Activated T-helper 17 cell treated with anti-CD3 and anti-CD28 coated beads, Interleukin-2, amount 50 U/mL, for 72 hours (primary cell): ENCODE data around the gene CCDC85A. TPM values are rescaled to one million over a fixed set of nuclear protein-coding genes. Genes with fewer than 3 reads are reported as not detected.

Experiments used
- ATAC-seq: fragments of 150-1000 bp; cut with Tn5 transposase; replicated peaks from 2 replicates; pipeline ENCODE4 v1.10.0; 2021; ENCODE audit warnings: mild to moderate bottlenecking, moderate library complexity
- H3K27ac Mint-ChIP-seq: one replicate; pipeline ENCODE4 v1.8.0; 2022; ENCODE audit warnings: mixed read lengths
- H3K27me3 Mint-ChIP-seq: one replicate; pipeline ENCODE4 v1.8.0; 2022; ENCODE audit warnings: mixed read lengths
- H3K36me3 Mint-ChIP-seq: one replicate; pipeline ENCODE4 v1.8.0; 2022; ENCODE audit warnings: low read depth, mild to moderate bottlenecking, mixed read lengths
- H3K4me1 Mint-ChIP-seq: one replicate; pipeline ENCODE4 v1.8.0; 2022; ENCODE audit warnings: mixed read lengths
- H3K4me3 Mint-ChIP-seq: one replicate; pipeline ENCODE4 v1.8.0; 2022; ENCODE audit warnings: mild to moderate bottlenecking, mixed read lengths
- H3K9me3 Mint-ChIP-seq: one replicate; pipeline ENCODE4 v1.8.0; 2022; ENCODE audit warnings: mixed read lengths
- total RNA-seq, 2 donors: library from RNA; stranded (reverse); gene quantifications; one replicate each; pipeline ENCODE4 v1.2.3, GENCODE V29; 2022

The CCDC85A gene
- total RNA-seq, 2 donors from 2014 or later = not detected

DNA sequence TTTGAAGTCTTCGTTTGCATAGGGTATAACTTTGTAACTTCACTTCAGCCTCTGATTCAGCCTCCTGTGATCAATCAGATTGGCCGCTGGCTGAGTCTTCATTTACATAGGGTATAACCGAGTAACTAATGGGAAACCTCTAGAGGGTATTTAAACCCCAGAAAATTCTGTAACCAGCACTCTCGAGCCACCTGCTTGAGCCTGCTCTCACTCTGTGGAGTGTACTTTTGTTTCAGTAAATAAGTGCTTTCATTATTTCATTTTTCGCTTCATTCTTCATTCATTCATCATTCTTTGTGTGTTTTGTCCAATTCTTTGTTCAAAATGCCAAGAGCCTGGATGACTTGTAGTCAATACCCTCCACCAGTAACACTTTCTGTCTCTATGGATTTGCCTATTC is 56.4 kb downstream of the CCDC85A start:
- H3K4me3 Mint-ChIP-seq = no peak overlapping the region
- H3K4me1 Mint-ChIP-seq = no peaks in the 10 kb centered on the region
- ATAC-seq = no peak
- H3K36me3 Mint-ChIP-seq = no peaks in the 10 kb centered on the region
- H3K27ac Mint-ChIP-seq = no peak overlapping the region
- H3K9me3 Mint-ChIP-seq = peaks cover 15% of the 10 kb centered on the region
- H3K27me3 Mint-ChIP-seq = no peaks in the 10 kb centered on the region

DNA sequence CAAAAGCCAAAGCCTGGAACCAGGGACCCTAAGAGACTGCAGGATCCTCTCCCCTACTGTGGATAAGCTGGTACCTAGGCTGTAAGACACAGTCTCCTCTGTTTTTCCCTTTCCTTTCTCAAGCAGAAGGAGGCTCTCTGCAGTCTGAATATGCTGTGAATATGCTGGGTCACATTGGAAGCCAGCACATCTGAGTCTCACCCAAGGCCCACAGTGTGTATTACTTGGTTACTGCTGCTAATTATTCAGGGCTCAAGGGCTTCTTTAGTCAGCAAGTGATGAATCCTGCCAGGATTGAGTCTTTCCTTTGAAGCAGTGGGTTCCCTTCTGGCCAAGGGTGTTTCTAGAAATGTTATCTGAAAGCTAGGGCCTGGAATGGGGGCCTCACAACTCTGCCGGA is 60.7 kb downstream of the CCDC85A start:
- no peak for ATAC-seq
- Mint-ChIP-seq H3K27me3 (no peaks in the 10 kb centered on the region), H3K4me1 (no peaks in the 10 kb centered on the region), H3K36me3 (no peaks in the 10 kb centered on the region), H3K4me3 (no peak overlapping the region), H3K9me3 (peaks cover 15% of the 10 kb centered on the region), H3K27ac (no peak overlapping the region)

DNA sequence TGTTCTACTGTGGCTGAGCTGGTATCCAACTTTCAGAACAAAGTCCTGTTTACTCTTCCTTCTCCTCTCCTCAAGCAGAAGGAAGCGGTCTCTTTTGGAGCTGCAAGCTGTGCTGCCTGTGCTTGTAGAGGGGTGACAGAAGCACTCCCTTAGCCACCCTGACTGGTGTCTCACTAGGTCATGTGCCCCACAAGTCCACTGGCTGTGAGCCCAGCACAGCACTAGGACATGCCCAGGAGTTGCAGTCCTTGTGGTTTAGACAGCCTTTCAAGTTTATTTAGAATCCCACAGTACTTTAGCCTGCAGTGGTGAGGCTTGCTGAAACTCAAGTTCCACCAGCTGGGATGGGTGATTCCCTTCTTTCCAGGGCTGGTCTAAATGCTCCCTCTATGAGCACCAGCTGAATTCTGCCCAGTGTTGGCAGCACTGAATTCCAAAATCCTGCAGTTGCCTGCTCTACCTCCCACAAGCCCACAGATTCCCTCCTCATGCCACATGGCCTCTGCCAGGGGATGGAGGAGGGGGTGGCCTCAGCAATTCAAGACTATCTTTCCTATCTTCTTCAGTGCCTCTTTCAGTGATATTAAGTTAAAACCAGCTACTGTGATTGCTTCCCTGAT is 61.2 kb downstream of the CCDC85A start:
- Mint-ChIP-seq H3K4me3 (no peak overlapping the region), H3K36me3 (no peaks in the 10 kb centered on the region)
- ATAC-seq = no peak

DNA sequence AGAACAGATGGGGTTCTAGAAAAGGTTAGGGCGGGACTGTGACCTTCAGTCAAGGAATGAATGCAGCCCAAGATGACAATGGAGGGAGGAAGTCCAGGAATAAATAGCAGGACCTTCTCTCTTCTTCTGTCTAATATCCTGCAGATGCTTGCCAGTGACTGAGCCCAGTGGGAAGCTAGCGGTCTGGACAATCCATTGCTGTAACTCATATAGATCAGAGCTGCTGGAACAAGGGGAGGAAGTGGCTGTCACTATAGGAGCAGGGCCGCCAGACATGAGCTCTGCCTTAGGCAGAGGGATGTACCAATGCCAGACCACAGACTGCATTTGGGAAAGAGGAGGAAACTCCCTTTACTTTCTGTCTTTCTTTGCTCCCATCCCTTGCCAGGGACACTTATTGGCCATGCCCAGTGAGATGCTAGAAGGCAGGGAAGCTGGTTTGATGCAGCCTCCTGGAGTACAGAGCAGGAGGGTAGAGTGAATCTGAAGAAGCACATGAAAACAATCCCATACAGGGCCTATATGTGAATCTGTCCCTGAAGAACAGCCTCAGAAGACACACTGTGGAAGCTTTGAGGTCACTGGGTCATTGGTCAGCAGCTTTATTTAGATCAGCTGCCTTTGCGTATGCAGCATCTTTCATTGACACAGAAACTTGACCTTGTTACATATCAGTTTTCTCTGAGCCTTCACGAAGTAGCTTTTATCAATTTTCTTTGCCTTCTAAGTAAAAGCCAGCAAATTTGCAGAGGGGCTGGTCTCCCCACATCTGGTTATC is 65.4 kb downstream of the CCDC85A start:
- Mint-ChIP-seq H3K27me3 (no peaks in the 10 kb centered on the region), H3K4me1 (no peaks in the 10 kb centered on the region)

More for the DNA sequence above, 61.2 kb downstream of the CCDC85A start:
- Mint-ChIP-seq H3K4me1 (no peaks in the 10 kb centered on the region), H3K9me3 (peaks cover 15% of the 10 kb centered on the region), H3K27ac (no peak overlapping the region), H3K27me3 (no peaks in the 10 kb centered on the region)

DNA sequence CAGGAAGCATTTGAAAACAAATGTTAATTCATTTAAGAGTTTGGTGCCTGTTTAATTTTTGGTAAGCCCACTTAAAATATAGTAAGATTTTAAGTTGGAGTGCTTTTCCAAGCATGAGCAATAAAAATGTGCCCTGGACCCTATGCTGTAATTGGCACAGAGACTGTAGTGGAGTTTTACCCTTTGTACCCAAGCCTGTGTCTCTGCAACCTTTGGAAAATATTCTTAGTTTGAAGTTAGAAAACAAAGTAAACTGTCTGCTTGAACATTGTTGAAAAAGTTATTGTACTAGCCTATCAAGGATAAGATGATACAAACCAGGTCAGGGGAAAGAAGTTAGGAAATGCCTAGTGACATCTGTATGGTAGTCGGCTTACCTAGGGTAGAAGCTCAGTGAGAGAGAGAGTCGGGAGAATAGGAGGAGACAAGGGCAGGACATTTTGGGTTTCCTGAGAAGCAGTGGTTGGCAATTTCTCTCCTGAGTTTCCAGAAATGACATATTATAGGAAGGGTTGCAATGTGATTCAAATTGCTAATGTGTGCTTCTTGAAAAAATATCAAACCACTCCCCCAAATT is 66.5 kb downstream of the CCDC85A start:
- Mint-ChIP-seq H3K4me1 (no peaks in the 10 kb centered on the region), H3K9me3 (peaks cover 7% of the 10 kb centered on the region), H3K36me3 (no peaks in the 10 kb centered on the region)

More for the DNA sequence above, 65.4 kb downstream of the CCDC85A start:
- no peak overlapping the region for H3K27ac Mint-ChIP-seq
- H3K36me3 Mint-ChIP-seq = no peaks in the 10 kb centered on the region
- H3K9me3 Mint-ChIP-seq = peaks cover 4% of the 10 kb centered on the region
- no peak for ATAC-seq
- no peak overlapping the region for H3K4me3 Mint-ChIP-seq

DNA sequence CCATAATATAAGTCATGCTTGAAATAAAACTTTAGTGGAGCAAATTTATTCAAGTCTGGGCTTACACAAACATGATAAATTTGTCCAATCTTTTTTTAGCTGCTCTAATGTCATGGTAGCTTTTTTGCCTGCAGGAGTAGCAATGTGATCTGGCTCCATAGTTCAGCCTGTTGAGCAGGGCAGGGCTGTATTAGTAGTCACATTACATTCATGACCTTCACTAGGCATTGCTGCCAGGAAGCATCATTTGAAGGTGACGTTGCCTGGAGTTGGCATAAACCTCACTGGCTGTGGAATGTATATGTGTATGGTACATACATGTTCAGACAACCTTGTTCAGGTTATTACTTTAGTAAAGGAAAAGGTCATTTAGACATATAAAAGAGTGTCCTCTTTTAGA is 76.6 kb downstream of the CCDC85A start:
- Mint-ChIP-seq H3K4me3 (no peak overlapping the region), H3K9me3 (no peaks in the 10 kb centered on the region), H3K27me3 (no peaks in the 10 kb centered on the region), H3K4me1 (no peaks in the 10 kb centered on the region), H3K27ac (no peak overlapping the region), H3K36me3 (no peaks in the 10 kb centered on the region)
- ATAC-seq = no peak

More for the DNA sequence above, 66.5 kb downstream of the CCDC85A start:
- ATAC-seq = no peak
- Mint-ChIP-seq H3K27me3 (no peaks in the 10 kb centered on the region), H3K27ac (no peak overlapping the region), H3K4me3 (no peak overlapping the region)

DNA sequence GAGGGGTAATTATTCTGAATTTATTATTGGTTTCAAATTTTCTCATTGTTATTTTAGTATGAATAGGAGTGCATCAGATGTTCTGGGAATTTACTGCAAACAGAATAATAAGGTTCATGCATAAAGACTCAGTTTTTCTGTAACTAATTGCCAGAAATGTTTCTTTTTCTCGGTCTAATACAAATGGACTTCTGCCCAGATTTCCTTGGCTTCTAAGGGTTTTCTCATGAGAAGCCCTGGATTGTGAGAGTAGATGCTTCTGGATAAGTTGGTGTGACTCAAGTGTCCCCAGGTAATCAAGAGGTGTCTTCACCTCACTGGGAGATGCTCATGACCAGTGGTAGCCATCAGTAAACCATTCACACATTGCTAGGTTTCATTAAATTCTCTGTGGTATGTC is 78.5 kb downstream of the CCDC85A start:
- Mint-ChIP-seq H3K4me3 (no peak overlapping the region), H3K4me1 (no peaks in the 10 kb centered on the region), H3K27me3 (no peaks in the 10 kb centered on the region), H3K36me3 (no peaks in the 10 kb centered on the region), H3K27ac (no peak overlapping the region), H3K9me3 (no peaks in the 10 kb centered on the region)
- no peak for ATAC-seq

DNA sequence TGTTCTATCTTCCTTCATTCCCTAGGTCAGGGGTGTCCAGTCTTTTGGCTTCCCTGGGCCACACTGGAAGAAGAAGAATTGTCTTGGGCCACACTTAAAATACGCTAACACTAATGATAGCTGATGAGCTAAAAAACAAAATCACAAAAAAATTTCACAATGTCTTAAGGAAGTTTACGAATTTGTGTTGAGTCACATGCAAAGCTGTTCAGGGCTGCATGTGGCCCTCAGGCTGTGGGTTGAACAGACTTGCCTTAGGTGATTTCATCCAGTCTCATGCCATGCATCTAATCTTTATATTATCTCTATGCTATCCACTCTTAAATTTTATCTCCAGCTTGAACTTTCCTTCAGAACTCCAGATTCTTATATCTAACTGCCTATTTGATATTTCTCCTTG is 80.1 kb downstream of the CCDC85A start:
- no peak overlapping the region for H3K27ac Mint-ChIP-seq
- H3K36me3 Mint-ChIP-seq = no peaks in the 10 kb centered on the region
- H3K4me1 Mint-ChIP-seq = no peaks in the 10 kb centered on the region
- H3K27me3 Mint-ChIP-seq = no peaks in the 10 kb centered on the region
- no peak for ATAC-seq
- H3K4me3 Mint-ChIP-seq = no peak overlapping the region
- H3K9me3 Mint-ChIP-seq = no peaks in the 10 kb centered on the region

DNA sequence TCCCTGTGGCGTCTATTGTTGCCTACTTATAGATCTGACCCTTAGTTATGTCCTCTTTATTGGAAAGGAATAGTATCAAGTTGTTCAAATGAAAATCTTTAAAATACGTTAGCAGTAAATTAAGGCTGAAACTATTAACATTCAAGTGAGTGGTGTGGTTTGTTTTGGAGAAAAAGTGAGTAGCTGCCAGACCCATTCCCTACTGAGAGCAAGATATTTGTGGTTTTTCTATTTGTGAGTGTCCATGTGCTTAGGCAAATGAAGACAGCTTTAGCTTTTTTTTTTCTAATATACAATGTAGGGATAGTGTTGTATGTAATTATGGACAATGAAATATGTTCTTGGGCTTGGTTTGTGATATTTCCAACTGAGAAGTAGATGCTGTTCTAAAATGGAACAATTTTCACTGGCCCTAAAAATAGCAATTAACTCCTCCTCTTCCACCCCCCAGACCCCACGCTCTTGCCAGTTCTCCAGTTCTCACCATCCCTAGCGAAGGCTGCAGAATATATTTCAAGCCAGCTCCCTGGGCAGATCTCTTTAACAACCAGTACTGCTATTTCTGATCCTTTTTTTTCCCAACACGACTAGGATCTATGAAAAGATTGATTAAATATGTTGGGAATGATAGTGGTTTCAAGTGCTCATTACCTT is 83.1 kb downstream of the CCDC85A start:
- no peaks in the 10 kb centered on the region for H3K4me1 Mint-ChIP-seq
- no peaks in the 10 kb centered on the region for H3K27me3 Mint-ChIP-seq
- no peak overlapping the region for H3K27ac Mint-ChIP-seq
- no peak overlapping the region for H3K4me3 Mint-ChIP-seq
- no peaks in the 10 kb centered on the region for H3K9me3 Mint-ChIP-seq
- no peak for ATAC-seq
- H3K36me3 Mint-ChIP-seq = no peaks in the 10 kb centered on the region

DNA sequence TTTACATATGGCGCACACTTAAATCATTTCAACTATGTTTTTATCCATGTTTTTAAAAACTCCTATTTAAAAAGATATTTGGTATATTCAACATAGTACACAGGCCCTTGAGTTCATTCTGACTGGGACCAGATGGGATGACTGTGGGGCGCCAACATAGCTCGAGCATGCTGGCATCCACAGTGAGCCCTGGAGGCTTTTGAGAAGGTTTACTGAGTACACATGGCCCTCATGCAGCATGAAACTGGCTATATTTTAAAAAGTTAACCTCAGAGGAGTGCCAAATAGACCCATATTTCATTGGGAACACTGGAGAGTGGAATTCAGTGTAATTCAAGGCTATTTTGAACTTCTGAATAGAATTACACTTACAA is 83.6 kb downstream of the CCDC85A start:
- Mint-ChIP-seq H3K27me3 (no peaks in the 10 kb centered on the region), H3K4me1 (no peaks in the 10 kb centered on the region)
- no peak for ATAC-seq

DNA sequence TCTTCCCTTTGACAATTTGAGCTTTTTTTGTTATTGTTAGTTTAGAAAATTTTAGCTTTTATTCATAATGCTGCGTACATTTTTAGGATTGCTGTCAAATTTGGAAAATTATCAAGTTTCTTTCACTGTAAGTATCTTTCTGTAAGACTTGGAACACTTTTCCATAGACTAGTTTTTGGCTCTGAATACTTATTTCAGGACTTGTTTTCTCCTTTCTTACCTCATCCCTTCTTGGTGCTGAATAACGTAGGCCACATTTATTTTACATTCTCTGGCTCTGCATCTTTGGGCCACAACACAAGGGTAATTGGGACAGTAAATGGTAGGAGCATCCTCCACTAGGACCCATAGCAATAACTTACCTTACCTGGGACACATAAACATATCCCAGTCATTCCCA is 85.1 kb downstream of the CCDC85A start:
- Mint-ChIP-seq H3K27me3 (no peaks in the 10 kb centered on the region), H3K27ac (no peak overlapping the region), H3K9me3 (no peaks in the 10 kb centered on the region), H3K36me3 (no peaks in the 10 kb centered on the region), H3K4me3 (no peak overlapping the region), H3K4me1 (no peaks in the 10 kb centered on the region)
- no peak for ATAC-seq

More for the DNA sequence above, 83.6 kb downstream of the CCDC85A start:
- no peaks in the 10 kb centered on the region for H3K36me3 Mint-ChIP-seq
- H3K4me3 Mint-ChIP-seq = no peak overlapping the region
- H3K9me3 Mint-ChIP-seq = no peaks in the 10 kb centered on the region
- H3K27ac Mint-ChIP-seq = no peak overlapping the region

DNA sequence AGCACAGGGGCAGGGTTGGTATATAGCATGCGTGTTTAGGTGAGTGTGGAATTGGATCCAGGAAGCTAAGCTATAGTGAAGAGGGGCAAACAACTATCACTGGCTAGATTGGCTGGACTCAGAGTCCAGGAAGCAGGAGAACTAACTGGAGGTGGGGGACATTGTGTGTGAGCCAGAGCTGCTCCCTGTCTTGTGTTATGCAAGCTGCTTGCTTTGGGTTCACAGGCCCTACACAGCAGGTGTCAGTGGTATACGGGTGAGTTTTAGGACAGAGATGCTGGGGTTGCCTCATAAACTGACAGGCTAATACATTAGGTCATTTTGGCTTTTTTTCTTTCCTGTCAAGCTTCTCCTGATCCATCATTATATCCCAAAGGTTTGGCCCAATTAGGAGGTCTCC is 87.5 kb downstream of the CCDC85A start:
- Mint-ChIP-seq H3K4me3 (no peak overlapping the region), H3K4me1 (no peaks in the 10 kb centered on the region)
- no peak for ATAC-seq

DNA sequence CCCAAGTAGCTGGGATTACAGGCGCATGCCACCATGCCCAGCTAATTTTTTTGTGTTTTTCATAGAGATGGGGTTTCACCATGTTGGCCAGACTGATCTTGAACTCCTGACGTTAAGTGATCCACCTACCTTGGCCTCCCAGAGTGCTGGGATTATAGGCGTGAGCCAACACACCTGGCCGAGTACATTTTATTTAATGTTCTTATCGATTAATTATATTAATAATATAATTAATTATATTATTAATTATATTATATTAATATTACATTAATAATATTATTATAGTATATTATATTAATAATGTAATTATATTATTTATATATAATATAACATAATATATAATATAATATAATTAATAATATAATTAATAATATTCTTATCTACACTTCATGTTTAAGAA is 101.4 kb downstream of the CCDC85A start:
- no peak overlapping the region for H3K4me3 Mint-ChIP-seq
- peaks cover 5% of the 10 kb centered on the region for H3K9me3 Mint-ChIP-seq
- no peaks in the 10 kb centered on the region for H3K27me3 Mint-ChIP-seq
- H3K36me3 Mint-ChIP-seq = no peaks in the 10 kb centered on the region
- no peak overlapping the region for H3K27ac Mint-ChIP-seq
- H3K4me1 Mint-ChIP-seq = no peaks in the 10 kb centered on the region
- ATAC-seq = no peak

More for the DNA sequence above, 87.5 kb downstream of the CCDC85A start:
- Mint-ChIP-seq H3K27ac (no peak overlapping the region), H3K9me3 (no peaks in the 10 kb centered on the region), H3K27me3 (no peaks in the 10 kb centered on the region), H3K36me3 (no peaks in the 10 kb centered on the region)

DNA sequence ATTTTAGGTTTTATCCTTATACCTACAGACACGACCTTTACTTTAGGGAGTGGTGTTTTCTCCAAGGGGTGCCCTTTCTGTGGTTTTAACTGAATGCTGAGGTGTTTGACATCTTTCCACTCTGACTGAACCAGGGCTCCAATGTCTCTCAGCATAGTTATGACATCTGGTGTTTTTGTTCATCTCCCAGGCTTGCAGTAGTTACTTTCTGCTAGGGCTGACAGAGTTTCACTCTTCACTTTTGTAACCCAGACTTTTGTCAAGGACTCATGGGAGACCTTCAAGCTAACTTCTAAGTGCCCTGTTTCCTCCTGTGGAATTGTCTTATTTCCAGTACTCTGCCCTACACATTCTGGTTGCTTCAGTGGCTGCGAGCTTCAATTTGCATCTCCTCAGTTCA is 103.1 kb downstream of the CCDC85A start:
- no peak for ATAC-seq
- Mint-ChIP-seq H3K4me3 (no peak overlapping the region), H3K27me3 (no peaks in the 10 kb centered on the region), H3K27ac (no peak overlapping the region), H3K36me3 (no peaks in the 10 kb centered on the region), H3K9me3 (peaks cover 9% of the 10 kb centered on the region), H3K4me1 (no peaks in the 10 kb centered on the region)

DNA sequence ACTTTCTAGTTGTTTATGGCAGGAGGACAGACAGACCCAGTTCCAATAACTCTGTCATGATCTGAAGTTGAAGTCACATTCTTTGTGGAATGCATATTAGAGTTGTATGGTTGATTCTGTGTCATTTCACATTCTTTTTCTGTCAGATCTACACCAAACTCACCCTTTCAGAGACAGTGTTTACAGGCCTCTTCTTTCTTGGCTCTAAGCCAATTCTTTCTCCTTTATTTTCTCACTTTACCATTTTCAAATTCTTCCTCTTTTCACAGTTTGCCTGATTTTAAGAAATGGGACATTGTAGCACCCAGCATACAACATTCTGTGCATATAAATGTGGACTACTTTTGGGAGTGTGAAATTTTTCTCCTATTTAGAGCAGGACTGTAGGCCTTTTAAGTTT is 103.7 kb downstream of the CCDC85A start:
- H3K4me1 Mint-ChIP-seq = no peaks in the 10 kb centered on the region
- H3K9me3 Mint-ChIP-seq = peaks cover 9% of the 10 kb centered on the region
- no peak for ATAC-seq
- no peak overlapping the region for H3K27ac Mint-ChIP-seq
- no peak overlapping the region for H3K4me3 Mint-ChIP-seq
- H3K36me3 Mint-ChIP-seq = no peaks in the 10 kb centered on the region
- H3K27me3 Mint-ChIP-seq = no peaks in the 10 kb centered on the region
